GM18499 (cell line): ENCODE data around the gene CELA3B.
"Not testable (repeated sequence)": the region's sequence is repeated elsewhere in the genome, so short reads cannot be mapped to it uniquely, and the experiment has no call there.

Experiments used
- ATAC-seq: cut with Tn5 transposase; IDR thresholded peaks from one replicate; pipeline ENCODE4 v1.9.1; 2021; ENCODE audit warnings: moderate number of reproducible peaks; ENCODE audit not compliant: insufficient read depth, unreplicated experiment

CELA3B gene

DNA sequence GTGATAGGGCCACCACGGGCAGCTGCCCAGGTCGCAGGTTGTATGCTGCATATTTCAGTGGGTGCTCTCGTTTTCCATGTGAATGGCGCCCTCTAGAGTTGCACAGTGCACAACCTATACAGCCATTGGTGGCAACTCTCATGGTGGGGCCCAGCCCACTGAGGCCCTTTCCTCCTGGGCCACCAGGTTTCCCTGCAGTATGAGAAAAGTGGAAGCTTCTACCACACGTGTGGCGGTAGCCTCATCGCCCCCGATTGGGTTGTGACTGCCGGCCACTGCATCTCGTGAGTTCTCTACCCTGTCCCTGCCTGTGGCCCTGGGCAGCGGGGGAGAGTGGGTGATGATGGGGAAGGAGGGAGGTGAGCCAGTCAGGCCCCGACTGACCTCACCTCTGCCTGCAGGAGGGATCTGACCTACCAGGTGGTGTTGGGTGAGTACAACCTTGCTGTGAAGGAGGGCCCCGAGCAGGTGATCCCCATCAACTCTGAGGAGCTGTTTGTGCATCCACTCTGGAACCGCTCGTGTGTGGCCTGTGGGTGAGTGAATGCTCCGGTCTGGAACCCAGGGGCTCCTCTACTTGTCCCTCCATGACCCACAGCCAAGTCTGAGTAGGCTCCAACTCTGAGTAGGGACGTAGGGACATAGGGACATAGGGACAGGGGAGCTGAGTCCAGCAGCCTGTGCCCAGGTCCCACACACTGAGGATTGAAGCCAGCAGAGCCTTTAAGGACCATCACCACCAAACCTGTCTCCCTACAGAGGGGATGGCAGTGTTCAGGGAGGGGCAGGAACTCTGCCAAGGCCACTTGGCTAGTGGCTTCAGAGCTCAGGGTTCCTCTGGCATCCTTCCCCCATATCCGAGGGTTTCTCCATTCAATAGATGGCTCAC, 28.7 kb downstream of the CELA3B start:
- not testable (repeated sequence) for ATAC-seq

DNA sequence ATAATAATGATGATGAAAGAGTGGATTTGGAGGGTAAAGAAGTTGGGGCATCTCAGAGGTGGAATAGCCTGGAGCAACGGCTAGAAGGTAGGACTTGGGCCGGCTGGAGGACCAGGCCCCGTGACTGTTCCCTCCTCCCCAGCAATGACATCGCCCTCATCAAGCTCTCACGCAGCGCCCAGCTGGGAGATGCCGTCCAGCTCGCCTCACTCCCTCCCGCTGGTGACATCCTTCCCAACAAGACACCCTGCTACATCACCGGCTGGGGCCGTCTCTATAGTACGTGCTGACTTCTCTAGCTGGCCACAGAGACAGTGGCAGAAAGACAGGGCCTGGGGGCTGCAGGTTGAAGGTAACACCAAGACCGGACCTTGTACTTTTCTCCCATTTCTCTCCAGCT, 29.9 kb downstream of the CELA3B start:
- ATAC-seq = not testable (repeated sequence)

DNA sequence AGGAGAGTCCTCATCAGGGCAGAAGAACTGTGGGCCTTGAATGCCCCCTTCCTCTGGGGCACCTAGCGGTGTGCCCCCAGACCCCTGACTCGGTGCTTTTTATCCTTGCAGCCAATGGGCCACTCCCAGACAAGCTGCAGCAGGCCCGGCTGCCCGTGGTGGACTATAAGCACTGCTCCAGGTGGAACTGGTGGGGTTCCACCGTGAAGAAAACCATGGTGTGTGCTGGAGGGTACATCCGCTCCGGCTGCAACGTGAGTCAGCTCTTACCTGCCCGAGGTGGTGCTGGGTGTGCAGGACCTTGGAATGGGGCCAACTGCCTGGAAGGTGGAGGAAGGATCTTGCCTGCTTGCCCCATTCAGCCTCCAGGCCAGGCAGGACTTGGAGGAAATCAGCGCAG, 30.4 kb downstream of the CELA3B start:
- not testable (repeated sequence) for ATAC-seq

DNA sequence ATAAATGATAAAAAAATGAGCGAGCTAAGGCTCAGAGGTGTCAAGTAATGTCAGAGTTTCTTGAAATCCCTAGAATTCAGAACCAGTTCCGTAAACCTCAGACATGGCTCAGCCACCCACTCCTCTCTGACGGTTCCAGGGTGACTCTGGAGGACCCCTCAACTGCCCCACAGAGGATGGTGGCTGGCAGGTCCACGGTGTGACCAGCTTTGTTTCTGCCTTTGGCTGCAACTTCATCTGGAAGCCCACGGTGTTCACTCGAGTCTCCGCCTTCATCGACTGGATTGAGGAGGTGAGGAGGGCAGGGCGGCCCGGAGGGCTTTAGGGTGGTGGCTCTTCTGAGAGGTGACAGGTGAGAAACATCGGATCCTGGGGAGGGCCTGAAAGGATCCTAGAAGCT, 32.7 kb downstream of the CELA3B start:
- not testable (repeated sequence) for ATAC-seq

DNA sequence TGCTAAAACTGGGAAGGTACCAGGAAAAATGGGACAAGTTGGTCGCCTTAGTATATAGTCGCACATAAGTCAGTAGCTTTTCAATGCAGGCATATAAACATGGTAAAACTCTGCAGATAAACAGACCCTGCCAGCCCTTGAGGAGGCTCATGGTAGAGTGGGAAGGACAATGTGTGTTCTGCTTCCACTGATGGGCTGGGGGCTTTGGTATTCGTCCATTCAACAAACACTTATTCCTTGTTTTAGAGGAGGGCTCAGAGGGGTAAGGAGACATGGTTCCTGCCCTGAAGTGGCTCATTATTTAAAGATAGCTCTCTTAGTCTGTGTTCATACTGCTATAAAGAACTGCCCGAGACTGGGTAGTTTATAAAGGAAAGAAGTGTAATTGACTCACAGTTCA, 35.9 kb downstream of the CELA3B start:
- ATAC-seq = not testable (repeated sequence)

DNA sequence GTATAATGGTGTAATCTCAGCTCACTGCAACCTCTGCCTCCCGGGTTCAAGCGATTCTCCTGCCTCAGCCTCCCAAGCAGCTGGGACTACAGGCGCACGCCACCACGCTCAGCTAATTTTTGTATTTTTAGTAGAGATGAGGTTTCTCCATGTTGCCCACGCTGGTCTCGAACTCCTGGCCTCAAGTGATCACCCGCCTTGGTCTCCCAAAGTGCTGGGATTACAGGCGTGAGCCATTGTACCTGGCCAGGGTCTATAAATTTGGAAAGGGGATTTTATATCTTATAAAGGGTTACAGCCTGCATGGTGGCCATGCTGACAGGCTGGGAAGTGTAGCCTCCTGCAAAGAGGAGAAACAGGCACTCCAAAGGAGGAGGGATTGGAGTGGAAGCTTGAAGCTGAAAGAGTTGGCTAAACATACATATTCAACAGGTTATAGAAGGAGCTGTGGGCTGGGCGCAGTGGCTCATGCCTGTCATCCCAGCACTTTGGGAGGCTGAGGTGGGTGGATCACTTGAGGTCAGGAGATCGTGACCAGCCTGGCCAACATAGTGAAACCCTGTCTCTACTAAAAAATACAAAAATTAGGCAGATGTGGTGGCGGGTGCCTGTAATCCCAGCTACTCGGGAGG, 37.9 kb downstream of the CELA3B start:
- ATAC-seq = not testable (repeated sequence)

DNA sequence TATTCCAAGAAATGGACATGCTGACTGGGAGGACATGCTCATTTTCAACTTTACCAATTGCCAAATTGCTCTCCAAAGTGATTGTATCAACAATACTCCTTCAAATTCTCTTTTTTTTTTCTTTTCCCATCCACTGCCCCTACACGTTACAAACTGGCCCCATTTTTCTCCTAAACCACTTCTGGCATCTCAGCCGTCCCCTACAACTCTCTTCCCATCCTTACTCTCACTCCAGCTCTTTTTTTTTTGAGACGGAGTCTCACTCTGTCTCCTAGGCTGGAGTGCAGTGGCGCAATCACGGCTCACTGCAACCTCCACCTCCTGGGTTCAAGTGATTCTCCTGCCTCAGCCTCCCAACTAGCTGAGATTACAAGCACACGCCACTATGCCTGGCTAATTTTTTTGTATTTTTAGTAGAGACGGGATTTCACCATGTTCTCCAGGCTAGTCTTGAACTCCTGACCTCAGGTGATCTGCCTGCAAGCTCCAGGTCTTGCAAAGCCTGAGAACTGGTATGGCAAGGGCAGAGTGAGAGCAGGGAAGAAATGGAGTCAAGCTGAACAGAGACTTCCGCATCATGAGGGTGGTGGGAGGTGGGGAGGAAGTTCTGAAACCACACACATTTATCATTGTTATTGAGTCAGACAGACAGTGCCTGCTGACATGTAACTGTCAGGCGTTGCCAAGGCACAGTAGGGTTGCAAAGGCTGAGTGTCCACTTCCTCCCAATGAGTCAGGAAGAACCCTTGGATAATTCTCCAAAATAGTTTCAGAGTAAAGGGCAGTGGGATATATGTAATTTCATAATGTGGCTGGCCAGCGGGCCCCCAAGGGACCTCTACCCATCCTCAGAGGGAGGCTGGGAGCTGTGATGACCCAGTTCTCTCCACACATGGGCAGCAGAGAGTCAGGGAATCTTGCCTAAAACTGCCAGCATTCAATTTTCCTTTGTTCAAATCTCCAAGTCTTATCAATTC, 42.0 kb downstream of the CELA3B start:
- ATAC-seq = no peak

DNA sequence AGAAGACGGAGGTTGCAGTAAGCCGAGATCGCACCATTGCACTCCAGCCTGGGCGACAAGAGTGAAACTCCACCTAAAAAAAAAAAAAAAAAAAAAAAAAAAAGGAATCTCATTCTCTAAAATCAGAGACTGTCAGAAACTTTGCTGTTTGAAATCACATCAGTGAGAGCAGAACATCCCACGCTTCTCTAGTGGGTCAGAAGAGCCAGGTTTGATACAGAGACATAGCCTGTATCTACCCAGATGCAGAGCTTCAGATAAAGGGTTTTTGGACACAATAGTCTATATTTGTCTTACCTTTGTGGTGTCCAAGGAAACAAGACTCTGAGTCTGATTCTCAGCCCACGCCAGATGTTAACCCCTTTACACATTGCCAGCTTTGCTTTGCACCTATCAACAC, 44.2 kb downstream of the CELA3B start:
- ATAC-seq = no peak

DNA sequence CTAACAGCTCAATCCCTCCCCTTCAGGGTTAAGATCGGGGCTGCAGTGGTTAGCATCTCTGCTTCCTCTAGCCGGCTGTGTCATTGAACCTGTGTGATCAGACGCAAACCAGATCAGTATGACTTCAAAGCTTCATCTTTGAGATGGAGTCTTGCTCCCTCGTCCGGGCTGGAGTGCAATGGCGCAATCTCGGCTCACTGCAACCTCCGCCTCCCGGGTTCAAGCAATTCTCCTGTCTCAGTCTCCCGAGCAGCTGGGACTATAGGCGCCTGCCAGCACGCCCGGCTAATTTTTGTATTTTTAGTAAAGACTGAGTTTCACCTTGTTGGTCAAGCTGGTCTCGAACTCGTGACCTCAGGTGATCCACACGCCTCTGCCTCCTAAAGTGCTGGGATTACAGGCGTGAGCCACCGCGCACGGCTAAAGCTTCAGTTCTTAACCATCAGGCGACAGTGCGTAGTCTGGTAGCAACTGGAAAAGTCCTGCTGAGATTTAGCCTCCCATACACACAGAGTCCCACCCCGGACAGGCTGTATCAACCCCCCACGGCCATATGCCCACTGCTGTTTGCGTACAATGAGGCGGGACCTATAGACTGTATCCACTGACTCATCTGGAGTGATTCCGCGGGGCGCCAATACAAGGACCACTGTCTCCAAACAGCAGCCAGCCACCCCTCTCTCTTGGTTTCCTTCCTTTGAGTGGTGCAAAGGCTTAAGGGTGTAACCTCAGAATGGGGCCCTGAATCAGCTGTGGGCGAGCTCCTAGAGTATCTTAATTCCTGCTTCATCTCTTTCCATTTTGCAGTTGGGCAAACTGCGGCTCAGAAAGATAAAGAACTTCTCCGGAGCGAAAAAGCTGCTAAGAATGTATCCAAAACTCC, 47.9 kb downstream of the CELA3B start:
- ATAC-seq = no peak

DNA sequence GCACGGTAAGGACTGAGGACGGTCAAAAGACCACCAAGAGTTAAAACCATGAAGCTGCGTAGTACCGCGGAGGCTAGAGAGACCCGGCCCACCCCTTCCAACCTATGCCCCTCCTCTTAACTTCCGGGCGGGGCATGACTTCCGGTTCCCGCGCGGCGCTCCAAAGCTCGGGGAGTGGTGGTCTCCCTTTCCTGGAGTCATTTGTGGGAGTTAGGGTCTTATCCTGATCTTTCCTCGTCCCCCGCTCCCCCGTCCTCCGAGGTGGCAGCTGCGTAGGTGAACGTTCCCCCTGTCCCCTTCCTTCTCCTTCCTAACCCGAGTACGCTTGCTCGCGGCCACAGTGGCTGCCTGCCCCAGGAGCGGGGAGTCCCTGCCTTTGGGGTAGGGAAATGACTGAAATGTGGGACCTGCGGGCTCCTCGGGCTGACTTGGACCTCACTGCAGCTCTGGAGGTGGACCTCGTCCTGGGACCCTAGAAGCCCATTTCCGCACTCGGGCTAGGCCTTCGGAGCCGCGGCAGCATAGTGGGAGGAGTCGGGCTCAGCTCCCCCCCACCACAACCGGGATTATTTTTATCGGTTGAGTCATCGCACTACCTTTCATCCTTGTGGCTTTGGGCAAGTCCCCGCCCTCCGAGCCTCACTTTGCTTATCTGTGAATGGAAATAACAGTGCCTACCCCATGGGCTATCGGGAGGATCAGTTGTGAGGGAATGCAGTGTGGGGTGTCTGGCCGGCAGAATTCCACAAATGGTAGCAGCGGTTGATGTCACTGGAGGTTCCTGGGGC, 48.7 kb downstream of the CELA3B start:
- ATAC-seq = no peak

DNA sequence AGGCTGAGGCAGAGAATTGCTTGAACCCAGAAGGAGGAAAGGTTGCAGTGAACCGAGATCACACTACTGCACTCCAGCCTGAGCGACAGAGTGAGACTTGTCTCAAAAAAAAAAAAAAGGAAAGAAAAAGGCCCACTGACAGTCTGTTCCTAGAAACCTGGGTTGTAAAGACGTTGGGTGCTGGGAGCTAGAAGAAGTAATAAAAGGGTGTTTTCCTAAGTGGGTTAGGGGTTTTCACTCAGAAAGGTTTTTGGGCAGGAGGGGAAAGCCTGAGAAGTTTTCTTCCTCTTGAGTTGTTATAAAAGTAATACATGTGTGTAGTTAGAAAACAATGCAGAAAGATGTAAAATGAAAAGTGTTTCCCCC, 50.1 kb downstream of the CELA3B start:
- no peak for ATAC-seq

DNA sequence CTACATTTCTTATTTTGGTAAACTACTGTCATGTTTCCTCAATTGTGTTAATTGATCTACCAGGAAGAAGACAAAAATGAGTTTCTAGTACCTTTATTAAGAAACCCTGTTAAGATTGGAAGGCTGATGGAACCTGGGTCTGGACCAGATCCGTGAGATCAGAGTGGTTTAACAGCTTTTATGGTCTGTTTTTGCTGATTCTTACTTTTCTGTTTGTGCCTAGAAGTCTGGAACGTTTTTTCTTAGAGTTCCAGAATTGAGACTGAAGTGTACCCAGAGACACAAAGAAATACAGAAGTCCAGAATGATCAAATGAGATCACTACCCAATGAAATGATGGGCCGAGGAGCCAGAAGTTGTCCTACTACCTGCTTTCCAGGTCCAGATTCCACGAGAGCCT, 53.2 kb downstream of the CELA3B start:
- no peak for ATAC-seq

DNA sequence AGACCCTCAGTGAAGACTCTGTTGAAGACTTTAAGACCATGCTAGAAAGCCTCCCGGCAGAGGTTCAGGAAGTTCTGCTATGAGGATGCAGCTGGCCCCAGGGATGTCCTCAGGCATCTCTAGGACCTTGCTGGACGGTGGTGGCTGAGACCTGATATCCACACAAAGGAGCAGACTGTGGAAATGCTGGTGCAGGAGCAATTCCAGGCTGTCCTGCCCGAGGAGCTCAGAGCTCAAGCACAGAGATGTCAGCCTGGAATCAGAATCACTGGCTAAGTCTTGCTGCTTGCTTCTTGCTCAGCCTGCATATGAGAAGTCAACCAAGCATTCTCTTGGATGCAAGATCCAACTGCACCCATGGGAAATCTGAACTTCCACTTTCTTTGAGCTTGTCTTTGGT, 53.7 kb downstream of the CELA3B start:
- no peak for ATAC-seq

DNA sequence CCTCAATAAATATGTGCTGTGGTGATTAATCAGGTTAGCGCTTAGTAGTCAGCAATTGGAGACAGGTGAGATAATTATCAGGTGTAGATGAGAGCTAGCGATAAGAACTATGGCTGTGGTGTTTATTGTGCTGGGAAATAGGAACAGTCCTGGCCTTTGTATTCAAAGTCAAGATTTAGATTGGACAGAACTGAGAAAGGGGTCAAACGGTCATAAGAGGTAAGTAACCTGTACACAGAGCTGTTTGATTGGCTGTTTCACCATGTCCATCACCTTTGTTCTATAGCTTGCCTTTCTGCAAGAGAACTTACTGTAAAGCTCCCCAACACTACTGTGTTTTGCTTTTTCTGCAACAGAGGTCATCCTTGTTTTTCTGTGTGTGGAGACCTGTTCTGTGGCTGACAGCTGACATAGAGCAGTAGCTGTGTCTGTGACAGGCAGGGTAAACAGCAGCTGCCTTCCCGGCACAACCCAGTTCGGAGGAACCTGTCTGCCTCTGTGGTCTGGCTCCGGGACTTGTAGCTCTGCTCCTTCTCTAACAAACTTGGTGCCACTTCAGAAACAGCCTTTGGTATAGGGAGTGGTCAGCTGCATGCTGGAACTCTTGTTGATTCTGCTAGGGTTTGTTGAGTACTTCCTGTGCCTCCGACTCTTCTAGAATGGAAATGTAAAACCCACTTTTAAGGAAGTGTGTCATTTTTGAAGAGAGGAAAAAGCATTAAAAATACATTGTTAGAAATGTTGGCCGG, 54.6 kb downstream of the CELA3B start:
- no peak for ATAC-seq

DNA sequence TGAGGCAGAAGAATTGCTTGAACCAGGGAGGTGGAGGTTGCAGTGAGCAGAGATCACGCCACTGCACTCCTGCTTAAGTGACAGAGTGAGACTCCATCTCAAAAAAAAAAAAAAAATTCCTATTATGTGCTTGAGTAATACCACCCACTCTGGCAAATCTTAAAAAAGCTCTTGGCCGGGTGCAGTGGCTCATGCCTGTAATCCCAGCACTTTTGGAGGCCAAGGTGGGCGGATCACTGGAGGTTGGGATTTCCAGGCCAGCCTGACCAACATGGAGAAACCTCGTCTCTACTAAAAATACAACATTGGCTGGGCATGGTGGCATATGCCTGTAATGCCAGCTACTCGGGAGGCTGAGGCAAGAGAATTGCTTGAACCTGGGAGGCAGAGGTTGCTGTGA, 58.0 kb downstream of the CELA3B start:
- not testable (repeated sequence) for ATAC-seq

DNA sequence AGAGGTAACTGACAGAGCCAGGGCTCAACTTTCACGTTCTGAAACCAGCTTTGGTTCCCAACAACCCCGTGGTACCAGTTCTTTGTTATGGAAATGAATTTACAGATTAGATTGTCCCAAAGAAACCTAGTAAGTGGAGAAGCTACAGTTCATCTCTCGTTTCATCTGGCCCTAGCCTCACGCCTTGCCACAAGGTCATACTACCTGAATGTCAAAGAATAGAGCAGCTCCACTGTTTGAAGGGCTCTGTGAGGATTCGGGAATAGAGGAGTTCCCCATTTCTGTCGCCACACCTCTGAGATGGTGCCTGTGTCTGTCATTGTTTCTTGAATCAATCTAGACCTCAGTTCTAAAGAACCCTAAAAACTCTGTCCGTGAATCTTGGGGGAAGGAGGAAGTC, 60.7 kb downstream of the CELA3B start:
- no peak for ATAC-seq

DNA sequence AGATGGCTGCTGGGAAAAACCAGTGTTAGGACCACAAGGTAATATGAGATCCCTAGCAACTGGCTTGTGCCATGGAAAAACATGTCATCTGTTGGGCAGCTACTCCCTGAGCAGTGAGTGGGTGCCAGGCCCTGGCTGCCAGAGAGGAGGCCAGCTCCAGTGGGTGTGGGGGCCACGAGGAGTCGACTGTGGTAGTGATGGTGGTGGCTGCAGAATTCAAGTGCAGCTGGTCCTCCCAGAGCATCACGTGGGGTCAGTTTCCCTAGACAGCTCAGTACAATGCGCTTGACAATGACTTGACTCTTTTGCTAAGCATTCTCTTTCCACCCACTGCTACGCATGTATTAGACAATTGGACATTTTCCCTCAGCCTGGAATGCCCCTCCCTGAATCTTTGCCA, 61.2 kb downstream of the CELA3B start:
- ATAC-seq = no peak
